Measurements from ENCODE around the gene ST6GALNAC4. TPM values are rescaled to one million over a fixed set of nuclear protein-coding genes. Genes with fewer than 3 reads are reported as not detected.
A peak's percentile ranks its signal among the peaks of the same experiment; 100 is the strongest.

ST6GALNAC4 gene
- total and polyA plus RNA-seq, 4 donors = 24.6 to 96.2 (median 55.0) TPM

- Histone ChIP-seq H3K9me3 (ENCODE audit: control insufficient read depth in 4 of 4, insufficient read depth in 3 of 4, low read length in 3 of 4) (no peaks in the 10 kb centered on the region), H3K27me3 (ENCODE audit: control insufficient read depth in 3 of 3, insufficient read depth in 3 of 3, low read length in 2 of 3) (no peaks in the 10 kb centered on the region), H3K27ac (ENCODE audit: low read depth in 1 of 2, low read length in 1 of 2) (no peak overlapping the region), H3K4me1 (ENCODE audit: control insufficient read depth in 5 of 5, insufficient read depth in 5 of 5, low read length in 5 of 5) (peaks cover 0 to 34% (median 5%) of the 10 kb centered on the region in 5 donors), H3K4me3 (no peak overlapping the region), H3K36me3 (ENCODE audit: control insufficient read depth in 4 of 4, insufficient read depth in 4 of 4, low read length in 4 of 4) (peaks cover 0 to 34% (median 15%) of the 10 kb centered on the region in 4 donors), H3K9ac (ENCODE audit: insufficient read depth in 1 of 2, low read length in 2 of 2) (no peak overlapping the region)
- DNase-seq (peak in 2 of 3 donors; percentile 70 to 82), ATAC-seq (ENCODE audit: insufficient read depth, low FRiP score) (no peak)
- WGBS, 2 donors = 61 to 63% methylated on average over 3 of the region's 3 CpGs
- no peak for TF ChIP-seq CTCF (IDR thresholded peaks at IDR 0.05; ENCODE audit: control extremely low read depth, extremely low read depth)
Observed at GRCh38 chr9:127941961-127942215, 25.0 kb upstream of the ST6GALNAC4 start.

- DNase-seq (peak in 1 of 3 donors; percentile 57), ATAC-seq (ENCODE audit: insufficient read depth, low FRiP score) (no peak)
- Histone ChIP-seq H3K27me3 (ENCODE audit: control insufficient read depth in 3 of 3, insufficient read depth in 3 of 3, low read length in 2 of 3) (no peaks in the 10 kb centered on the region), H3K36me3 (ENCODE audit: control insufficient read depth in 4 of 4, insufficient read depth in 4 of 4, low read length in 4 of 4) (peaks cover 0 to 28% (median 15%) of the 10 kb centered on the region in 4 donors), H3K27ac (ENCODE audit: low read depth in 1 of 2, low read length in 1 of 2) (no peak overlapping the region), H3K4me1 (ENCODE audit: control insufficient read depth in 5 of 5, insufficient read depth in 5 of 5, low read length in 5 of 5) (peaks cover 2 to 34% (median 8%) of the 10 kb centered on the region in 5 donors), H3K9ac (ENCODE audit: insufficient read depth in 1 of 2, low read length in 2 of 2) (no peak overlapping the region), H3K4me3 (no peak overlapping the region), H3K9me3 (ENCODE audit: control insufficient read depth in 4 of 4, insufficient read depth in 3 of 4, low read length in 3 of 4) (no peaks in the 10 kb centered on the region)
- no peak for TF ChIP-seq CTCF (IDR thresholded peaks at IDR 0.05; ENCODE audit: control extremely low read depth, extremely low read depth)
- 72 to 84% methylated on average over 18 of the region's 18 CpGs for WGBS, 2 donors
Observed at GRCh38 chr9:127941062-127941960, 24.5 kb upstream of the ST6GALNAC4 start.

- Histone ChIP-seq H3K4me1 (ENCODE audit: control insufficient read depth in 5 of 5, insufficient read depth in 5 of 5, low read length in 5 of 5) (peaks cover 2 to 36% (median 10%) of the 10 kb centered on the region in 5 donors), H3K27ac (ENCODE audit: low read depth in 1 of 2, low read length in 1 of 2) (no peak overlapping the region), H3K9me3 (ENCODE audit: control insufficient read depth in 4 of 4, insufficient read depth in 3 of 4, low read length in 3 of 4) (no peaks in the 10 kb centered on the region), H3K9ac (ENCODE audit: insufficient read depth in 1 of 2, low read length in 2 of 2) (peak overlapping the region in 1 of 2 donors; percentile 21), H3K36me3 (ENCODE audit: control insufficient read depth in 4 of 4, insufficient read depth in 4 of 4, low read length in 4 of 4) (peaks cover 0 to 26% (median 15%) of the 10 kb centered on the region in 4 donors), H3K4me3 (no peak overlapping the region), H3K27me3 (ENCODE audit: control insufficient read depth in 3 of 3, insufficient read depth in 3 of 3, low read length in 2 of 3) (no peaks in the 10 kb centered on the region)
- 96 to 99% methylated on average over 4 of the region's 4 CpGs for WGBS, 2 donors
- TF ChIP-seq CTCF (IDR thresholded peaks at IDR 0.05; ENCODE audit: control extremely low read depth, extremely low read depth) = no peak
- ATAC-seq (ENCODE audit: insufficient read depth, low FRiP score) = no peak
- DNase-seq = no peak
Observed at GRCh38 chr9:127940593-127940992, 23.8 kb upstream of the ST6GALNAC4 start.

Measured in lung (tissue), 12 donors.